Measurements from ENCODE around the gene PTGIR. TPM values are rescaled to one million over a fixed set of nuclear protein-coding genes. Genes with fewer than 3 reads are reported as not detected.

PTGIR gene
- polyA plus RNA-seq, 1 donor (not counting 4 experiments of a cell fraction or from before 2014, with no cell fraction given) = not detected

DNA sequence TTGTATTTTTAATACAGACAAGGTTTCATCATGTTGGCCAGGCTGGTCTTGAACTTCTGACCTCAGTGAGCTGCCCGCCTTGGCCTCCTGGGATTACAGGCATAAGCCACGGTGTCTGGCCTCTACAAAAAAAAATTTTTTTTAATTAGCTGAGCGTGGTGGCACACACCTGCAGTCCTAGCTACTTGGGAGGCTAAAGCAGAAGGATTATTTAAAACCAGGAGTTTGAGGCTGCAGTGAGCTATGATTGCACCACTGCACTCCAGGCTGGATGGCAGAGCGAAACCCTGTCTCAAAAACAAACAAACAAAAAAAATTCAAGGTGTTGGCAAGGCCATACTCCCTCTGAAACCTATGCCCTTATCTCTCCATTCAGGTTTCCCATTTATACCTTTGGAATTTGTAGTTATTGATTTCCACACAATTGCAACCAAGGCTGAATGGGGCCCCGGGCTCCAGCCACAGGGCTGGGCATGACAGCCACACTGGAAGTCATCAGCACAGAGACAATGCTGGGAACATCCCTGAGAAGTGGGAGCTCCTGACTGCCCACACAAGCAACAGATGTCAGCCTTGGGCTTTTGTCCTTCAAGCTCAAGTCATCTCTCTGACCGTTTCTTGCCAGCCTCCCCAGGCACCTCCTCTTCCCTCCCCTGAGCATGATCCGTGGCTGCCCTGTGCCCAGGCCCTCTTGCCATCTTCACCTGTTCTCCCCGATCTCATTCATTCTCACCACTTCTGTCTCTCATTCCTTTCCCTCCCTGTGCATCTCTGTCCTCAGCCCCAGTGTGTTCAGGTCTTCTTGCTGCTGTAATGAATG, 51.0 kb downstream of the PTGIR start:
- Histone ChIP-seq H4K20me1 (ENCODE audit: control insufficient read depth, extremely low read depth, insufficient read depth, low read length) (no peaks in the 10 kb centered on the region), H3K27ac (ENCODE audit: control insufficient read depth, insufficient read depth, low read length) (no peak overlapping the region), H3K9me1 (ENCODE audit: control insufficient read depth, extremely low read depth, insufficient read depth, low read length) (no peaks in the 10 kb centered on the region), H3K9ac (ENCODE audit: control insufficient read depth, extremely low read depth, insufficient read depth, low read length) (no peak overlapping the region), H3K4me2 (ENCODE audit: control insufficient read depth, extremely low read depth, insufficient read depth, low read depth, low read length) (no peak overlapping the region), H3K36me3 (ENCODE audit: control insufficient read depth in 2 of 2, extremely low read depth in 1 of 2, insufficient read depth in 2 of 2, low read length in 2 of 2) (no peaks in the 10 kb centered on the region), H3K27me3 (ENCODE audit: control insufficient read depth, extremely low read depth, insufficient read depth, low read length) (no peaks in the 10 kb centered on the region), H3K9me3 (ENCODE audit: control insufficient read depth, low read depth, low read length) (no peaks in the 10 kb centered on the region), H3K4me1 (ENCODE audit: control insufficient read depth, extremely low read depth, insufficient read depth, low read length) (no peaks in the 10 kb centered on the region), H3K79me2 (ENCODE audit: control insufficient read depth, insufficient read depth, low read length) (no peaks in the 10 kb centered on the region), H3K4me3 (ENCODE audit: control insufficient read depth in 2 of 3, extremely low read depth in 1 of 3, insufficient read depth in 2 of 3, low read depth in 1 of 3, low read length in 3 of 3) (no peak overlapping the region), H2AFZ (ENCODE audit: control insufficient read depth, low read length) (no peak overlapping the region)
- dilution Hi-C loops (cut with MboI; ENCODE audit: extremely low pct_ligation_motif_present, low sequenced_read_pairs) = no loop called here
- no peak for TF ChIP-seq EZH2 (IDR thresholded peaks at IDR 0.05; ENCODE audit: low read length)
- TF ChIP-seq, protein P1, sequence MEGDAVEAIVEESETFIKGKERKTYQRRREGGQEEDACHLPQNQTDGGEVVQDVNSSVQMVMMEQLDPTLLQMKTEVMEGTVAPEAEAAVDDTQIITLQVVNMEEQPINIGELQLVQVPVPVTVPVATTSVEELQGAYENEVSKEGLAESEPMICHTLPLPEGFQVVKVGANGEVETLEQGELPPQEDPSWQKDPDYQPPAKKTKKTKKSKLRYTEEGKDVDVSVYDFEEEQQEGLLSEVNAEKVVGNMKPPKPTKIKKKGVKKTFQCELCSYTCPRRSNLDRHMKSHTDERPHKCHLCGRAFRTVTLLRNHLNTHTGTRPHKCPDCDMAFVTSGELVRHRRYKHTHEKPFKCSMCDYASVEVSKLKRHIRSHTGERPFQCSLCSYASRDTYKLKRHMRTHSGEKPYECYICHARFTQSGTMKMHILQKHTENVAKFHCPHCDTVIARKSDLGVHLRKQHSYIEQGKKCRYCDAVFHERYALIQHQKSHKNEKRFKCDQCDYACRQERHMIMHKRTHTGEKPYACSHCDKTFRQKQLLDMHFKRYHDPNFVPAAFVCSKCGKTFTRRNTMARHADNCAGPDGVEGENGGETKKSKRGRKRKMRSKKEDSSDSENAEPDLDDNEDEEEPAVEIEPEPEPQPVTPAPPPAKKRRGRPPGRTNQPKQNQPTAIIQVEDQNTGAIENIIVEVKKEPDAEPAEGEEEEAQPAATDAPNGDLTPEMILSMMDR (optimal IDR thresholded peaks at IDR 0.05 in 1 of 3, IDR thresholded peaks at IDR 0.05 in 1 of 3, conservative IDR thresholded peaks at IDR 0.05 in 1 of 3; ENCODE audit: extremely low read depth in 1 of 3, insufficient read depth in 2 of 3, low read length in 3 of 3) = no peak
- FAIRE-seq (no peak), DNase-seq (ENCODE audit: low read depth, low spot score) (no peak)

- H3K4me3 ChIP-seq (ENCODE audit: control insufficient read depth in 2 of 3, extremely low read depth in 1 of 3, insufficient read depth in 2 of 3, low read depth in 1 of 3, low read length in 3 of 3) = no peak overlapping the region
- DNase-seq (ENCODE audit: low read depth, low spot score) (no peak), FAIRE-seq (no peak)
- H4K20me1 ChIP-seq (ENCODE audit: control insufficient read depth, extremely low read depth, insufficient read depth, low read length) = no peaks in the 10 kb centered on the region
- H3K9ac ChIP-seq (ENCODE audit: control insufficient read depth, extremely low read depth, insufficient read depth, low read length) = no peak overlapping the region
- H3K27ac ChIP-seq (ENCODE audit: control insufficient read depth, insufficient read depth, low read length) = no peak overlapping the region
- H3K9me3 ChIP-seq (ENCODE audit: control insufficient read depth, low read depth, low read length) = no peaks in the 10 kb centered on the region
- no peaks in the 10 kb centered on the region for H3K27me3 ChIP-seq (ENCODE audit: control insufficient read depth, extremely low read depth, insufficient read depth, low read length)
- no peak overlapping the region for H3K4me2 ChIP-seq (ENCODE audit: control insufficient read depth, extremely low read depth, insufficient read depth, low read depth, low read length)
- H3K79me2 ChIP-seq (ENCODE audit: control insufficient read depth, insufficient read depth, low read length) = no peaks in the 10 kb centered on the region
- H2AFZ ChIP-seq (ENCODE audit: control insufficient read depth, low read length) = no peak overlapping the region
- no peaks in the 10 kb centered on the region for H3K36me3 ChIP-seq (ENCODE audit: control insufficient read depth in 2 of 2, extremely low read depth in 1 of 2, insufficient read depth in 2 of 2, low read length in 2 of 2)
- no peaks in the 10 kb centered on the region for H3K9me1 ChIP-seq (ENCODE audit: control insufficient read depth, extremely low read depth, insufficient read depth, low read length)
- dilution Hi-C loops (cut with MboI; ENCODE audit: extremely low pct_ligation_motif_present, low sequenced_read_pairs) = no loop called here
- TF ChIP-seq, protein P1 (optimal IDR thresholded peaks at IDR 0.05 in 1 of 3, IDR thresholded peaks at IDR 0.05 in 1 of 3, conservative IDR thresholded peaks at IDR 0.05 in 1 of 3; ENCODE audit: extremely low read depth in 1 of 3, insufficient read depth in 2 of 3, low read length in 3 of 3) = peak; percentile 33 to 43 (median 37)
- TF ChIP-seq EZH2 (IDR thresholded peaks at IDR 0.05; ENCODE audit: low read length) = no peak
- H3K4me1 ChIP-seq (ENCODE audit: control insufficient read depth, extremely low read depth, insufficient read depth, low read length) = no peaks in the 10 kb centered on the region
These were observed 53.4 kb downstream of the PTGIR start for GRCh38 chr19:46571495-46571894.

Other genes starting within 250 kb of the PTGIR start
- gene CCDC8, start 211.5 kb downstream of the PTGIR start, polyA plus RNA-seq = 5.2 to 5.6 TPM (median 5.4 TPM) in 3 replicates
- gene PNMA8C, start 196.2 kb downstream of the PTGIR start, polyA plus RNA-seq = not detected in 3 replicates
- 0.16 to 0.28 TPM (median 0.24 TPM) in 3 replicates for gene PNMA8A, start 153.5 kb downstream of the PTGIR start, polyA plus RNA-seq
- 0.01 TPM in 1 of 3 replicates, not detected in the others for gene PNMA8B, start 129.2 kb downstream of the PTGIR start, polyA plus RNA-seq
- gene CALM3, start 23.8 kb downstream of the PTGIR start, polyA plus RNA-seq = 245 to 556 TPM (median 411 TPM) in 3 replicates
- gene GNG8, start 11.1 kb upstream of the PTGIR start, polyA plus RNA-seq = not detected in 3 replicates
- gene DACT3, start 36.1 kb upstream of the PTGIR start, polyA plus RNA-seq = 0.03 to 0.14 TPM (median 0.04 TPM) in 3 replicates
- gene PRKD2, start 92.0 kb upstream of the PTGIR start, polyA plus RNA-seq = 9.9 to 29.0 TPM (median 13.4 TPM) in 3 replicates
- gene FKRP, start 121.0 kb upstream of the PTGIR start, polyA plus RNA-seq = 6.1 to 12.6 TPM (median 6.1 TPM) in 3 replicates
- 37.3 to 57.0 TPM (median 45.8 TPM) in 3 replicates for gene STRN4, start 121.4 kb upstream of the PTGIR start, polyA plus RNA-seq
- gene SLC1A5, start 163.5 kb upstream of the PTGIR start, polyA plus RNA-seq = 74.8 to 137 TPM (median 90.4 TPM) in 3 replicates
- 183 to 218 TPM (median 192 TPM) in 3 replicates for gene AP2S1, start 225.8 kb upstream of the PTGIR start, polyA plus RNA-seq
- 14.3 to 21.7 TPM (median 19.5 TPM) in 3 replicates for gene ARHGAP35, start 235.9 kb upstream of the PTGIR start, polyA plus RNA-seq

All from keratinocyte (primary cell).